ENCODE measurements around the gene EXOC4. TPM values are rescaled to one million over a fixed set of nuclear protein-coding genes. Genes with fewer than 3 reads are reported as not detected.

Gene EXOC4
- total RNA-seq, 1 donor from 2014 or later: 79.6 TPM

DNA sequence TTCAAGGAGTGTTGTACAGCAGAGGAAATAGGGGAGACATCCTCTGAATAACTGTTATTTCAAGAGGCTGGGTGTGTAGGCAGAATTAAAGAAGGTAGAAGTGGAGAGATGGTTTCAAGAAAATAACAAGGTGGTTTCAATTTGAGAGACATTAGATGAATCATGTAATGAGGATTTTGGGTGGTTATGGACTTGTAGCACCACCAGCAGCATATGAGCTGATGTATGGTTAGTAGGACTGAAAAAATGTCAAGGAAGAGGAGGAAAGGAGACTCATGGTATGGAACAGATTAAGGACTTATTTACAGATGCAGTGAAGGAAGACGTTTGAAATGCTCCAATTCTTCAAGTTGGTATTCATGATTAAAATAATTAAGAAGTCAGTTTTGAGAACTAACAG, 166.2 kb downstream of the EXOC4 start:
- intact Hi-C loops (cut with micrococcal nuclease): no loop called here

DNA sequence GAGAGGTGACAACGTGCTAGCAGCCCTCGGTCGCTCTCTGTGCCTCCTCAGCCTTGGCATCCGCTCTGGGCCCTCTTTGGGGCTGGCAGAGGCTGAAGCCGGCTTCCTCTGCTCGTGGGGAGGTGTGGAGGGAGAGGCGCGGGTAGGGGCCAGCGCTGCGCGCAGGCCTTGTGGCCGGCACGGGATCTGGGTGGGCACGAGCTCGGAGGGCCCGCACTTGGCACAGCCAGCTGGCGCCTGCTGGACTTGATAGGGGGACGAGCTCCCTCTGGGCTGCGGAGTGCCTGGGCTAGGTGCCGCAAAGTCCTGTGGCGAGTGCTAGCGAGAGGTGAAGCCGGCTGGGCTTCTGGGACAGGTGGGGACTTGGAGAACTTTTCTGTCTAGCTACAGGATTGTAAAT, 170.7 kb downstream of the EXOC4 start:
- intact Hi-C loops (cut with micrococcal nuclease): no loop called here

DNA sequence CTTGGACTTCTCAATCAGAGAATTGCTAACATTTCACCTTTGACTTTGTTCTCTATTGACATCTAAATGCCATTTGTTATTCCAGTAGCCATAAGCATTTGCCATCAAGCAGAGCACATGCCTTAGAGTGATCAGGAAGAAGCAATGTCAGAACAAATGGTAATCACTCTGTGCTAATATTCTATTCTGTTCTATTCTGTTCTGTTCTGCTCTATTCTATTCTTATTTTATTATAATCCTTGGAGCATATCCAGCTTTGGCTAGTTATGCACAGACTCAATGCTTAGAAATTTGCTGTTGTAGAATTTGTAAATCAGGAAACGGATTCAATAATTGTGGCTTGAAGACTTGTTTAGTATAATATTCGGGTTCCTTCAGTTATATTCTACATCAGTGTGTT, 175.4 kb downstream of the EXOC4 start:
- intact Hi-C loops (cut with micrococcal nuclease): no loop called here

DNA sequence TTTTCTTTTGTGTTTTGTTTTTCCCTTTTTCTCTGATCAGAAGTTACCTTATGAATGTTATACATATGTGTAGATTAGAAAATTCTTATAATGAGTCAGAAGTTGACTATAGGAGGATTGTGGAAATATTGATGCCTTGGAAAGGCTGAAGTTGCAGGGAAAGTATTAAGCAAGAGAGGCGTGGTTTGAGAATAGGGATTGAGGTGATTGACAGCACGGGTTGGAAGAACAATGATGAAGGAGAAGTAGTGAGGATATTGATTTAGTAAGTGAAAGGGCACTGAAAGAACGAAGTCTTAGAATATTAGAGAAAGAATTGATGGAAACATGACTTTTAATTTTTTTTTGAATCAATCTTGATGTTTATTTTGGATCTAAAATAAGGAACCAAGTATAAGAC, 176.0 kb downstream of the EXOC4 start:
- intact Hi-C loops (cut with micrococcal nuclease): no loop called here

DNA sequence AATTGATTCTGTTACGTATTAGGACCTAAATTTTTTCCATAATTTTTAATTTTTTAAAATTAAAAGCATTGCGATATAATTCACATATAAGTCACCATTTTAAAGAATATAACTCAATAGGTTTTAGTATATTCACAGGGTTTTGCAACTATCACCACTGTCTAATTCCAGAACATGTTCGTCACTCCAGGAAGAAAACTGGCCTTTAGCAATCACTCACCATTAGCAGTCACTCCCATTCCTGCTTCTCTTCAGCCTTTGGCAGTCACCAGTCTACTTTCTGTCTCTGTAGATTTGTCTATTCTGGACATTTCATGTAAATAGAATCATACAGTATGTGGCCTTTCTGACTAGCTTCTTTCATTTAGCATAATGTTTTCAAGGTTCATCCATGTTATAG, 176.5 kb downstream of the EXOC4 start:
- intact Hi-C loops (cut with micrococcal nuclease): no loop called here

DNA sequence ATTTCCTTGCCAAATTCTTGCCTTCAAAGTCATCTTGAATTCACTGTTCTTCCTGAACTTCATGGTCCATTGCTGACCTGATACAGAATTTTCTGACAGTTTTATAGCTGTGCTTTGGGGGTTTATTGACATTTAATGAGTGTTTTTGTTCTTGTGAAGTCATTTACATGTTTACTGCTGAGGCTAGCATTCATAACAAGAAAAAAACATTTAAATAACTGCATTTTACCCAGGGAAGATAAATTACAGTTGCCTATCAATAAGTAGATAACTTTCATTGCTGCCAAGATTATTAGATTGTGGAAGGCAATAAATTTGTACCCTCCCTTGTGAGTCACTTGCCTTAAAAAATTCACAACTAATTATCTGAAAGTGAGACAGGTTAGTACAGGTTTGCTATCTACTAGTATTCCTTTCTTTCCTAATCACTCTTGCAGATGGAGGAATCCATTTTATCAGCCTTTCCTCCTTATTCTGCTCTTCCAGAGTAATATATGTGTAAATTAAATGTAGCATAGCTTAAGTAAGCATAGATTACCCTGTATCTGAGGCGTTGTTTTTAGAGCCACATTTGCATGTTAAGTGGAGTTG, 178.4 kb downstream of the EXOC4 start:
- intact Hi-C loops (cut with micrococcal nuclease): loop anchor here (5.0 kb wide), 1 partner anchor 1484 kb away; no protein-coding TSS in a partner anchor

DNA sequence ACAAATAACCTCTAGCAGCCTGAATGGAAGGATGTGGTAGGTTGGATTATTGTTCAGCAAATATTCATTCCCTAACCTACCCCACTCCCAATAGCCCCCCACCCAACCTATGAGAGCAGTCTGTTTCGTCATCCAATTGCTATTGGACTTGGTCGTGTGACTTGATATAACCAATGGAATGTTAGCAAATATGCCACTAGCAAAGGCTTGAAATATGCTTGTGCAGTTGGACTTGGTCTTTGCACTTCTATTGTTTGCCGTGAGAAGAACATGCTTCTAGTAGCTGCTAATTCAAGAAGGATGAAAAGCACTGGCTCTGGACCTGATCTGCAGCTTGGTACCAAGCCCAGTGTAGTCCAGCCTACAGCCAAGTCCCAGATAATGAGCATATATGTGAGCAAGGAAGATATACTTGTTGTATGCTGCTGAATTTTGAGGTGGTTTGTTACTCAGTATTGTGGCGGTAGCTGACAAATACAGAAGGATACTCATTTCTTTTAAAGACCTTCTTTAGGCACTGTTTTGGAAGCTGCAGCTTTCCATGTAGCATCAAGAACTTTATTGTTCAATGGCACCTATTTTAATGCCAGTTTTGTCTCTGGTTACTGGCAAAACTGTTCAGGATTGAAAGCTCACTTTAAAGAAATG, 180.4 kb downstream of the EXOC4 start:
- intact Hi-C loops (cut with micrococcal nuclease): loop anchor here (5.0 kb wide), 1 partner anchor 1486 kb away; no protein-coding TSS in a partner anchor

DNA sequence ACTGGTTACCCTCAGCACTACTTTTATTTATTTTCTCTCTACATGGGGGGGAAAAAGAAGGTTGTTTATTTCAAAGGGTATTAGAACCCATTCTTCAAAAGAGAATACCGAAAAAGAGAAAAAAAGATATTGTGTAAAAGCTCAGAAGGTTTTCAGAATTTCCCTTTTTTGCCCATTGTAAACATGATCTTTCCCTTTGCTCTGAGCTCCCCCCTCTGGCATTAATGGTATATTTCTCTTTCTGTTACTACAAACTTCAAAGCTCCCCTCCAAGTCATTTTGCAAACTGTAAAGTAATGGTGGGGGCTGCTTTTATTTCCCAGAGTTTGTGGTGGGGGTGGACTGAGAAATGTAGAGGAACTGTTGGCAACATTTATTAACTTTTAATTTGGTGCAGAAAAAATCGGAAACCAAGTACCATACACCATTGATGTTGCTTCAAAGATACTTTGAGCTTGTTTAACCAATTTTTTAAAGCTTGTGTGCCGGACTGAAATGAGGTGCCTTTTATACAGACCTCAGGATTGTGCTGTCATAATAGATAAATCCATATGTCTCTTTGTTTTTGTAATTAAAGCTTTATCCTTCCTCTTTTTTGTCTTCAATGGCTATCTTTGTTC, 181.5 kb downstream of the EXOC4 start:
- intact Hi-C loops (cut with micrococcal nuclease): loop anchor here (1.0 to 5.0 kb wide), 4 partner anchors 204 to 1487 kb away; no protein-coding TSS in a partner anchor

DNA sequence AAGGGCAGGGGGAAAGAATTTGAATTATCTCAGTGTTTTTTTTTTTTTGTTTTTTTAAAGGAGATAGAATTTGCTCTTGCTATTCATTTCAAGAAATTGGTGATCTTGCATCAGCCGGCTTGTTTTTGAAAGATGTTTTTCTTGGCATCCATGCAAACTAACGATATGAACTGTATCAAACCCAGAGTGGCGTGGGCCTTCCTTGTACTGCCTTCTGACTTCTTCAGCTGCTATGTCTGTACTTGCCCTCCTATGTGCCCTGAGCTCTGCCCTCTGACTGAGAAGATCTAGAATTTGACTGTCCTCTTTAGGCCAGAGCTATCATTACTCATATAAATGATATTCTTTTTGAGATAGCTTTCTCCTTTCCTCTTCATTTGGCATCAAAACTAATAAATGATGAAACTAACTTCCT, 183.1 kb downstream of the EXOC4 start:
- intact Hi-C loops (cut with micrococcal nuclease): no loop called here

DNA sequence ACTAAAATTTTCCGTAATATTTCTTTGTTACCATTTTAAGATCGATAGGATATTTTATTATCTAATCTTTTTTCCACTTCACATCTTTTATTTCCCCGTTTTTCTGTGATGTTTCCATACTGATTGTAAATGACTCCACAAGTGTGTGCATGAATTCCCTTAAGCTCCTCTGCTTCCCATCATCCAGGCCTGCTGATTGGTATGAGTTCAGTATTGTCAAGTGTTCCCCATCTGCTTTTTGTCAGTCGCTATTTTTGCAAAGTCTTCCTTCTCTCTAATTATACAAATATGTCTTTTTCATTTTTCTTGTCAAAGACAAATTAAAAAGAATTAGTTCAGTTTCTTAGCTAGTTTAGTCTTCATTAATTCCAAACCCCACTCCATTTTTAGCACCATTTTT, 184.7 kb downstream of the EXOC4 start:
- intact Hi-C loops (cut with micrococcal nuclease): no loop called here

DNA sequence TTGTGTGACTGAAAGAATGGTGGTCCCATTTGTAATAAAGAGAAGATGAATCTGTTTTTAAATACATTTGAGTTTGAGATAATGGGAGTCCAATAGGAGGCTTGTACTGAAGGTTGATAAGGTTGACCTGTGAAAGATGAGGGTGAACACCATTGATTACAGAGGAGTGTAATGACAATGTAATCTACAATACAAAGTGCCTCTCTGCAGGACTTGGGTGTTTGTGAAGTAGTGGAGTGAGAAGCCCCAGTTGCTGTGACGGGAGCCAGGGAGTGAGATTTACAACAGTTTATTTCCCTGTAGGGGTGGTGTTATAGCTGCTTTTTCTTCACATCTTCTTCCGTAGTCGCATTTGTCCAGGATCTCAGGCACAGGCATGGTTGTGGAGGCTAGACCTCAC, 189.9 kb downstream of the EXOC4 start:
- intact Hi-C loops (cut with micrococcal nuclease): no loop called here

DNA sequence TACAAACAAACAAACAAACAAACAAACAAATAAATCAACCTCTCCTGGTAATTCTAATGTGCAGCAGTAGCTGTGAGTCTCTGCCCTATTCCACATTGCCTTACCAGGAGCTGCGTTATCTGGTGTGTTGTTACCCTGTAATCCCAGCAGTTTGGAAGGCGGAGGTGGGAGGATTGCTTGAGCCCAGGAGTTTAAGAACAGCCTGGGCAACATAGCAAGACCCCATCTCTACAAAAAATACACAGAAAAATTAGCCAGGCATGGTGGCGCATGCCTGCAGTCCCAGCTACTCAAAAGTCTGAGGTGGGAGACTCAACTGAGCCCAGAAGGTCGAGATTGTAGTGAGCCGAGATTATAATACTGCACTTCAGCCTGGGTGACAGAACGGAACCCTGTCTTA, 192.7 kb downstream of the EXOC4 start:
- intact Hi-C loops (cut with micrococcal nuclease): no loop called here

DNA sequence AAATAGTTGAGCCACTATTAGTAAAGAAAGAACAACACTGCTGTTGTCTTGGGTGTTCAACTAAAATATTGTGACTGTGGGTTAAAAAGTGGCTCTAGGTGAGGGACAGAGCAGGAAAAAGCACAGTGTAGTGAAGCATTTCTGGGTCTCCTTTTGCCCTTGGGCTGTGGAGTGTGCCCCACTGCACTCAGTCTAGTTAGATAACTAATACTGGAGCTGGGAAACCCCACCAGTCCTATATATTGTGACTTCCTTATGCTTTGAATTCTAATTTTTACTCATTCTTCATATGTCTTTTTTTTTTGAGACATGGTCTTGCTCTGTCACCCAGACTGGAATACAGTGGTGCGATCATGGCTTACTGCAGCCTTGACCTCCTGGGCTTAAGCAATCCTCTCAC, 195.1 kb downstream of the EXOC4 start:
- intact Hi-C loops (cut with micrococcal nuclease): no loop called here

DNA sequence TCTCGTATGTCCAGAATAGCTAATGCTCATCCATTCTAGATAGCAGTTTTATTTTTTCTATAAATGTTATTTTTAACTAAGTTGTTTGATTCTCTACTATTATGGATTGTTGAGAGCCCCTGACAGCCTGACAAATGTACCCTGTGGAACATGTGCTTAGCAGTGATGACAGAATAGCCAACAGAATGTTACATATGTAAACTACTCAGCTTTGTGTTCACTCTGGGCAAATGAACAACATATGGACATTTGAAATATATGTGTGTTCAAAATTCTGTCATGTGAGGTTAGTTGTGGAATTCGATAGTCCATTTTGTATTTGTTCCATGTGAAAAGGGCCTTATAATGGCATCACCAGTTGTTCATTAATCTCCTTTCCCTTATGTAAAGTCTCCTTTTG, 199.7 kb downstream of the EXOC4 start:
- intact Hi-C loops (cut with micrococcal nuclease): no loop called here

DNA sequence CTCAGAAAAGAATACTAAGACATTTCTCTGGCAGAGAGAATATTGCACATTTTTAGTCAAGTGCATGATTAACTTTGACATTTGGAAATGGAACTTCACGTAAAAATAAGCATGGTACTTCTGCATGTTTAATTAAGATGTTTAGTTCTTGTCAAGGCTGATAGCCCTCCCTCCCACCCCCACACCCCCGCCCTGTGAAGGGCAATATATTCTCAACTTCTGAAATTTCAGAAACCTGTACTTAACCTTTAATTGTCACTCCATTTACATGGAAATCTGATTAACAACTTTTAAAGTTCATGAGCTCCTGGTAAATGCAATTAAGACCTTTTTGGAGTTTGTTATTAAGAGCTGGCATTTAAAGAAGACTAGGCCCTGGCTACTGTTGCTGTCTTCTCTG, 205.8 kb downstream of the EXOC4 start:
- intact Hi-C loops (cut with micrococcal nuclease): no loop called here

DNA sequence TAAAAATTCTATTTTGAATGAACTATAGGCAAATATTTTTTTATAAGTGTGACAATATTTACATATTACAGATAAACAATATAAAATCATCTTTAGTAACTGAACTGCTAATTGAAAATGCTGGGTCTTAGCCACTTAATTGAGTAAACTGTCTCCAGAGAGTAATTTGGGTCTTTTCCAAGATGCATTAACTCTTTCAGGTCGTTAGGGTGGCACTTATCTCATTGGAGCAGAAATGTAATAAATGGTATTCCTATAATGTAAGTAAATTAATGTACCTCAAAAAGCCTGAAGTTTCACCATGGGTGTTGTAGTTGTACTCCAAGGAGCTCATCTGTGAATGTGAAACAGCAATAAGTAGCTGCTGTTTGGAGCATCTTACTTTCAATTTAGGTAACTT, 208.5 kb downstream of the EXOC4 start:
- intact Hi-C loops (cut with micrococcal nuclease): no loop called here

DNA sequence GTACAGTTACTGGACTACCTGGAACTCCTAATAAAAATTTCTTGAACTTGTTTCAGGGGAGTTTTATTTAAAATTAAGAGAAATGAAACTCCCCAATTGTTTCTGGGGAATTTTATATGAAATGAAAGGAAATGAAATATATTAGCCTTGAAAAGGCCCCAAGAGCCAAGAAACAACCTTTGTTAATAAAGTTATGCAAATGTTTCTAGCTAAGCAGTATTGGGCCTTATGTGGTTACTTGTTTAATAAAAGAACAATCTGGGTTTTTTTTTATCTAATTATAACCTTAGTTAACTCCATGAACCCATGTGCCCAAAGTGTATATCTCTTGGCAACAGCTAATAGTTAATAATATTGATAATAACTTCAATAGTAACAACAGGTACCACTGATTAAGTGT, 222.8 kb downstream of the EXOC4 start:
- intact Hi-C loops (cut with micrococcal nuclease): no loop called here

DNA sequence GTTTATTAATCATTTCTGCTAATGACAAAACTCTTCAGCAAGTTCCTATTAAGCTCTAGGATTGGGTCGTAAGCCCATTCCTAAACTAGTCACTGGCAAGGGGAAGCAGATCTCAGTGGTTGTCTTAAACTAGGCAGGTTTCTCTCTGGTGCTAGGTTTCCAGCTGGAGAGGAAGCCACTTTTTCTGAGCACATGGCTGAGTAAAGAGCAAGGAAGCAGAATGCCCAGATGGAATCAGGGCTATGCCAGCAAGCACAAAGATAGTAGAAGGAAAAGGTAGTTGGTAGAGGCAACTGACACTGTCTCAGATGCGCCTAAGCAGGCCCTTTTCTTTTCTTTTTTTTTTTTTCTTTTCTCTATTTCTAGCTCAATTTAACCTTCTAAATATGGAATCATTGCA, 224.9 kb downstream of the EXOC4 start:
- intact Hi-C loops (cut with micrococcal nuclease): no loop called here

DNA sequence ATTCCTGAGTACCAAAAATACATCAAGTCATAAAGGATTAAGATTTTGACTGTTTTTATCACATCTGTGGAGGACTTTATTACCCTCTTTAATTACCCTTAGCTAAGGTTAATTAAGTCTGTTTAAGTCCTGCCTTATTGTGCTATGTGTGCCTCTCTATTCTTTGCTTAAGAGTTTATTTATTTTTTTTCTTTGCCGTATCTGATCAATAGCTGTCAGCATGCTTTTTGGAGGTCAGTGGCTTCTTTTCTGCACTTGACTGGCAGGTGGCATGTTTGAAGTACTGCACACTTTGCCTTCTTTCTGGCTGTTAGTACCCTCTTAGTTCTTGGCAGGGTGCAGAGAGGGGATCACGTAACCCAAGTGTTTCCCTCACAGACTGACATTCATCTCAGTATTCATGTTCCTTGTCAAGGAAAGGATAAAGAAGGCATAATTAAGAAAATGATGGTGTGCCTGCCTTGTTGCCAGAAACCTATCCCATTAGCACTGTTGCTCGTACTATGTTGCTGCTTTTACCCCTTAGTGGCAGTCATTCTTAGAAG, 225.8 kb downstream of the EXOC4 start:
- intact Hi-C loops (cut with micrococcal nuclease): no loop called here

DNA sequence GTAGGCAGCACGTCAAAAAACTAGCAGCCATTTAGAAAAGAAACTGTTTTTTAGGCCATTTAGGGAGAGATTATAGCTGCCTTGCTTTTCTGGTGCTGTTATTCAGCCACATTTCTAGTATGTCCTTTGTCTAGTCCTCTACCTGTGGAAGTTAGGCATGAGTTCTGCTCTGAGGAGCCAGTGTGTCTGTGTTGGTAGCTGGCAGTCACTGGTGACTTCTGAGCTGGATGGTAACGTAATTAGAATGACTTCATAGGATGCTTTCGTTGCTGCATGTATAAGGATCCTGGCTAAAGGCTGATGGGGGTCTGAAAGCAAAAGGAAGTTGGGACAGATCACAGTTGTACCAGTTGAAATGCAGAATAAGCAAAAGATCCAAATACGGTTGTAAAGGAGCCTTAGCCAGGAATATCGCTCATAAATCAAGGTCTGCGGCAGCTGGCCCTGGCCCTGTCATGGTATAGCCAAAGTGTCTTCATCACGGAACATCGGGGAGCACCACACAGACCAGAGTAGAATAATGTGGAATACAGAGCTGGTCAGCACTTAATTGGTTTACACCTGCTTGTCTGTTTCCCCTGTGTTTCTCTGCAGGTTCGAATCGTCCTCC, 226.7 kb downstream of the EXOC4 start:
- intact Hi-C loops (cut with micrococcal nuclease): no loop called here

DNA sequence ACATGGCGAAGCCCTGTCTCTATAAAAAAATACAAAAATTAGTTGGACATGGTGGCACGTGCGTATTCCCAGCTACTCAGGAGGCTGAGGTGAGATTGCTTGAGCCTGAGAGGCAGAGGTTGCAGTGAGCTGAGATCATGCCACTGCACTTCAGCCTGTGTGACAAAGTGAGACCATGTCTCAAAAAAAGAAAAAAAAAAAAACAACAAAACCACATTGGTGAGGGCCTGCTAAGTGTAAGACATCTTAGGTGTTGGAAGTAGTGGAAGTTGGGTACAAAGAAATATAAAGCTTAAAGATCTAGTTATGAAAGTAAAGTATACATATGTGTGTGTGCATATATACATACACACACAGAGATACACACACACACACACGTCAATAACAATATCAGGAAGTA, 228.0 kb downstream of the EXOC4 start:
- intact Hi-C loops (cut with micrococcal nuclease): no loop called here

DNA sequence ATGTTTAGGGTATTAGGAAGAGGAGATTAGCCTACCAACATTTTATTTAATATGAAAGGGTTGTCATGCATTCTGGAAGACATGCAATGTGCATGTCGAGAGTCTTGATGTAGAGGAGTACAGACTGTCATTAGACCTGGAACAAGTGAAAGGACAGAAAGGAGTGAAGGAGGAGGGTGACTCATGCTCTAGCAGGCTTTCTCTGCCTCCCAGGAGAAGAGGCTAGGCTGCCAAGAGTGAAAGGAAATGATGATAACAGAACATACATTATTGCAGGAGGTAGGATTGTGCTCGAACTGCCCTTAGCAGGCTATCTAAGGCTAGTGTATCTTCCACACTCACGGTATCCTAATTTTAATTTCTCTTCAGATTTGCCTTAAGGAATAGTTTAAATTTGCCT, 228.8 kb downstream of the EXOC4 start:
- intact Hi-C loops (cut with micrococcal nuclease): no loop called here
